Activated naive CD8-positive, alpha-beta T cell treated with anti-CD3 and anti-CD28 coated beads, Interleukin-2, amount 10 ng/mL, durations not matched to agents 7 days and 5 days (primary cell): Measurements from ENCODE around the gene LRRC61. TPM values are rescaled to one million over a fixed set of nuclear protein-coding genes. Genes with fewer than 3 reads are reported as not detected.
A peak's percentile ranks its signal among the peaks of the same experiment; 100 is the strongest.

ENCODE experiments used
- ATAC-seq: fragments of 150-1000 bp; cut with Tn5 transposase; one replicate; pipeline ENCODE4 v1.10.0; 2021; ENCODE audit warnings: low read depth, moderate library complexity
- POLR2A ChIA-PET: fragments of 350-600 bp; sonication (Branson Sonifier 250); formaldehyde crosslinking; loops from one replicate; lab custom pipeline; 2021; ENCODE audit warnings: antibody characterized with exemption; lab: Charles Lee
- DNase-seq: peaks from one replicate; pipeline ENCODE4 v3.0.0; 2021
- H3K27ac Mint-ChIP-seq: one replicate; pipeline ENCODE4 v1.8.0; 2022; ENCODE audit warnings: mild to moderate bottlenecking, mixed read lengths
- H3K27me3 Mint-ChIP-seq: one replicate; pipeline ENCODE4 v1.8.0; 2022; ENCODE audit warnings: mild to moderate bottlenecking, moderate library complexity, mixed read lengths
- H3K36me3 Mint-ChIP-seq: one replicate; pipeline ENCODE4 v1.8.0; 2021; ENCODE audit warnings: mild to moderate bottlenecking, mixed read lengths
- H3K4me1 Mint-ChIP-seq: one replicate; pipeline ENCODE4 v1.8.0; 2021; ENCODE audit warnings: mixed read lengths
- H3K4me3 Mint-ChIP-seq: one replicate; pipeline ENCODE4 v1.8.0; 2022; ENCODE audit warnings: mild to moderate bottlenecking, moderate library complexity, mixed read lengths
- H3K9me3 Mint-ChIP-seq: one replicate; pipeline ENCODE4 v1.8.0; 2021; ENCODE audit warnings: mixed read lengths
- total RNA-seq, 2 experiments: library from RNA; stranded (reverse); gene quantifications; one replicate each; pipeline ENCODE4 v1.2.3, GENCODE V29; 2021

Gene LRRC61
- total RNA-seq, 2 experiments from 2014 or later, result 16.6 to 17.2 TPM

DNA sequence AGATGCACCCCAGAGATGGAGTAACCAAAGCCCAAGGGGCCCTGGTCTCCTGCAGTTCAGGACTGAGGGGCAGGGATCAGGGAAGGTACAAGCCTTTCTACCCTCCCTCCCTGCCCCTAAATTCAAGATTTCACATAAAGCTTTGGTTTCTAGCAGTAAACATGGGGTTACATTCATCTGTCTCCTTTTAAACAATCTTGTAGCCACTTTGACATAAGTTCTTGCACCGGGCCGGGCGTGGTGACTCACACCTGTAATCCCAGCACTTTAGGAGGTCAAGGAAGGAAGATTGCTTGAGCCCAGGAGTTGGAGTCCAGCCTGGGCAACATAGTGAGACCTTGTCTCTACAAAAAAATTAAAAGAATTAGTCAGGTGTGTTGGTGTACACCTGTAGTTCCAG is 4.2 kb downstream of the LRRC61 start:
- peaks cover 12% of the 10 kb centered on the region for H3K36me3 Mint-ChIP-seq
- POLR2A ChIA-PET, result no interaction called here
- ATAC-seq, result no peak

DNA sequence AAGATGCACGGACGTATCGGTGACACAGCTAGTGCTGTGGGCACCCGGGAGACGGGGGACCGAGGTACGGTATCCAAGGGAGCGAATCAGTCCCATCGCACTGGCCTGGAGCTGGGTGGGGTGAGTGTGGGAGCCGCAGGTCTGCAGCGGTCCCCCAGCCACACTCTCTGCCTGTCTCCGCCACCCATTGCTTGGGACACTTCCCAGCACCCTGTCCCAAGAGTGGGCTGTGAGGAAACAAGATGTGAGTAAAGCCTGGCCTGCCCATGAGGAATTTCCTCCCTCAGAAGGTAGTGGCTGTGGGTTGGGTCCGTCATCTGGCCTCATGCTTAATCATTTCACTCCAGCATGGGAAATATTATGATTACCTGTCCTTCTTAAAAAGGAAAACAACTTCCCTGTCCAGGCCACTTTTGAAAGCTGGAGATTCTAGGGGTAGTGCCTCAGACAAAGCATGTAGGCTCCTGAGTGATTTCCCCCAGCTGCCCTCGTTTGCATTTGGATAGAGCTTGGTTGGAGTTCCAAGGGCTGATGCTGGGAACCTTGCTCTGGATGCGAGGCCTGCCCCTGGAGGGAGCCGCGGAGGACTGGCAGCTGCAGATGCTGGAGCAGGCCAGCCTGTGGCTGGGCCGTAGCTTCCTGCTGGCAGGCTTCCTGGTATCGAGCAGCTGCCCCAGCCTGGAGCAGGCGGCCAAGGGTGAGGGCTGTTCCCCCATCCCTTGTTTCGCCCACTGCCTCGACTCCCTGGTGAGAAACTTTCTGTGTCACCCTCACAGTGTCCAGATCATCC is 6.4 kb downstream of the LRRC61 start:
- no peak for ATAC-seq

More for the DNA sequence above, 4.2 kb downstream of the LRRC61 start:
- DNase-seq, result no peak
- Mint-ChIP-seq H3K27ac (no peak overlapping the region), H3K4me3 (no peak overlapping the region), H3K9me3 (no peaks in the 10 kb centered on the region), H3K27me3 (no peaks in the 10 kb centered on the region), H3K4me1 (peaks cover 19% of the 10 kb centered on the region)

DNA sequence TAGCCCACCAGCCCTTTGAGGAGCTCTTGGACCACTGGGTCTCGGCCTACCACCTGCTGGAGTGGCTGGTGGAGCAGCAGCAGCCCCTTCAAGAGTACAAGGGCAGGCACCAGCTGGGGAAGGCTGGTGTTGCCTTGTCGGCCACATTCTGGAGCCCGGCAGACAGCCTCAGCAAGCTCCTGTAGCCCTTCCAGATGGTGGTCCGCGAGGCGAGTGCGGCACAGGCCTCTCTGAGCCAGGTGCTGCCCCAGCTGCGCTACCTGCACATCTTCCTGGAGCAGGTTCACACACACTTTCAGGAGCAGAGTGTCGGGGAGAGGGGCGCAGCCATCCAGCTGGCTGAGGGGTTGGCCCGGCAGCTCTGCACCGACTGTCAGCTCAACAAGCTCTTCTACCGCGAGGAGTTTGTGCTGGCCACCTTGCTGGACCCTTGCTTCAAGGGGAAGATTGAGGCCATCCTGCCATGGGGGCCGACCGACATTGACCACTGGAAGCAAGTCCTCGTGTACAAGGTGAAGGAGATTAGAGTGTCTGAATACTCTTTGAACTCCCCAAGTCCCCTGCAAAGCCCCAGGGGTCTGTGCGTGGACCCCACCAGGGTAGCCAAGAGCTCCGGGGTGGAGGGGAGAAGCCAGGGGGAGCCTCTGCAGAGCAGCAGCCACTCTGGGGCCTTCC is 7.2 kb downstream of the LRRC61 start:
- no peak for ATAC-seq
- Mint-ChIP-seq H3K27me3 (no peaks in the 10 kb centered on the region), H3K36me3 (peaks cover 7% of the 10 kb centered on the region), H3K4me1 (peaks cover 3% of the 10 kb centered on the region), H3K27ac (no peak overlapping the region), H3K9me3 (no peaks in the 10 kb centered on the region), H3K4me3 (no peak overlapping the region)
- DNase-seq, result no peak
- POLR2A ChIA-PET, result no interaction called here

More for the DNA sequence above, 6.4 kb downstream of the LRRC61 start:
- Mint-ChIP-seq H3K4me1 (peaks cover 7% of the 10 kb centered on the region), H3K9me3 (no peaks in the 10 kb centered on the region), H3K27me3 (no peaks in the 10 kb centered on the region), H3K27ac (no peak overlapping the region), H3K4me3 (no peak overlapping the region), H3K36me3 (peaks cover 10% of the 10 kb centered on the region)
- DNase-seq, result no peak
- POLR2A ChIA-PET, result no interaction called here

DNA sequence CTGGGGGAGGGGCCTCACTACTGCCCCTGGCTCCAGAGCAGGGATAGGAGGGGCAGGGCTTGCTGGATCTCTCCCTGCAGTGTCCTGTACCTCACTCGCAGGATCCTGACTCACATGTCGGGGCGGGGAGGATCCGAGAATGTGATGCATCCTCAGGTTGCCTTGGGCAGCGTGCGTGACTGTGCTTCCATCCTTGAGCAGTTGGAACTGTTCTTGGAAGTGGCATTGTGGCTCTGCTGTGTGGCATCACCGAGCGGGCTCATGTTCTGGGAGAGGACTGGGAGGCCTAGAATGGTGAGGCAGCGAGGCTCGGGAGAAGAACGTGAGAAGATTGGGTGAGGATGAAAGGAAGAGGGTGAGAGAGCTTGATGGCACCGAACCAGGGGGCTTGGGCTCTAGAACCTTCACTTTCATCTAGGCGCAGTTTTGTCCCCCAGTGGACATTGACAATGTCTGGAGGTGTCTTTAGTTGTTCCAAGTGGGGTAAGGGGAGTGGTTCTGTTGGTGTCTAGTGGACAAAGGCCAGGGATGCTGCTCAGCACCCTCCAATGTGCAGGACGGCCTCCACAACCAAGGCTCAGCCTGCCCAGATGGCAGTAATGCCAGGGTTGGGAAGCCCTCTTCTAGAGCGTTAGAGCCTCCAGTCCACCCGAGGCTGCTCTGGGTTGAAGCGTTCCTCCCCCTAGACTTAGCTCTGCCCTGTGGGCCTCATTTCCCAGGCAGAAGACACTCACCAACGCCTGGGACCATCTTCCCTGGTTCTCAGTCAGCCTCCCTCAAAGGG is 9.9 kb downstream of the LRRC61 start:
- Mint-ChIP-seq H3K4me3 (no peak overlapping the region), H3K4me1 (no peaks in the 10 kb centered on the region), H3K36me3 (peaks cover 3% of the 10 kb centered on the region), H3K27ac (no peak overlapping the region), H3K27me3 (no peaks in the 10 kb centered on the region), H3K9me3 (no peaks in the 10 kb centered on the region)
- no peak for DNase-seq
- POLR2A ChIA-PET, result no interaction called here
- no peak for ATAC-seq

DNA sequence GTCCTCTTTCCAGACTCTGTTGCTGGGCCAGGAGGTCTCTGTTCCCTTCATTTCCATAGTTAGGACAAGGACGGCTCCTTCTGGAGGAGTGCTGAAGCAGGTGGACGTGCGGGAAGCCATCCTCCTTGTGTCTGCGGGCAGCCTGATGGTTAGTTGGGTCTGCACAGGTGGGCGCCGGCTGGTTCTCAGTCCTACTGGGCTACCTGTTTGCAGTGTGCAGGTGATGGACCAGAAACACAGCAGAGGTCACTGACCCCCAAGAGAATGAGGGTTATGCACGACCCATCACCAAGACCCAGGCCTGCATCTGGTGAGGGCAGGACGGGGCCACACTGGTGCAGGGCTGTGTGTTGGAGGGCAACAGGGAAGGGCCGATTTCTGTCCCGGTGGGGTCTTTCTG is 10.5 kb downstream of the LRRC61 start:
- Mint-ChIP-seq H3K9me3 (no peaks in the 10 kb centered on the region), H3K27me3 (no peaks in the 10 kb centered on the region), H3K4me1 (no peaks in the 10 kb centered on the region), H3K4me3 (no peak overlapping the region), H3K27ac (no peak overlapping the region), H3K36me3 (peaks cover 3% of the 10 kb centered on the region)
- DNase-seq (no peak), ATAC-seq (no peak)
- POLR2A ChIA-PET, result no interaction called here

DNA sequence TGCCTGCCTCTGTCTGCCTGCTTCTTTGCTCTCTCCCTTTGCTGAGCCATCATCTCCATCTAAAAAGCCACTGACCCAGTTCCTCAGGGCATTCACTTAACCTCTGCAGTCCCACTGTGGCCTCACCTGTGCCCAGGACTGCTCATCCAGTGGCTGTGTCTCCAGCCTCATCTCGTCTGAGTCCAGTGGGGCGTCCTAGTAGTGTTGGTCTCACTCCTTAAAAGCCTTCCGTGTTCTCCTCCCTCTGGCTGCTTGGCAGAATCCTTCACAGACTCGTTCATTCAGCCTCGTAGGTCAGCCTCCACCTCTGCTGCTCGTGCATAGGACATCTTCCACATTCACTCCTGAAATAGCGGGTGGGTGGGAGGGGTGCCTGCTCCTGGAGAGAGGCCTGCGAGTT is 11.0 kb downstream of the LRRC61 start:
- POLR2A ChIA-PET, result no interaction called here
- DNase-seq (no peak), ATAC-seq (no peak)
- no peaks in the 10 kb centered on the region for H3K9me3 Mint-ChIP-seq
- H3K36me3 Mint-ChIP-seq, result peaks cover 3% of the 10 kb centered on the region
- no peak overlapping the region for H3K4me3 Mint-ChIP-seq
- no peaks in the 10 kb centered on the region for H3K27me3 Mint-ChIP-seq
- no peaks in the 10 kb centered on the region for H3K4me1 Mint-ChIP-seq
- H3K27ac Mint-ChIP-seq, result no peak overlapping the region

DNA sequence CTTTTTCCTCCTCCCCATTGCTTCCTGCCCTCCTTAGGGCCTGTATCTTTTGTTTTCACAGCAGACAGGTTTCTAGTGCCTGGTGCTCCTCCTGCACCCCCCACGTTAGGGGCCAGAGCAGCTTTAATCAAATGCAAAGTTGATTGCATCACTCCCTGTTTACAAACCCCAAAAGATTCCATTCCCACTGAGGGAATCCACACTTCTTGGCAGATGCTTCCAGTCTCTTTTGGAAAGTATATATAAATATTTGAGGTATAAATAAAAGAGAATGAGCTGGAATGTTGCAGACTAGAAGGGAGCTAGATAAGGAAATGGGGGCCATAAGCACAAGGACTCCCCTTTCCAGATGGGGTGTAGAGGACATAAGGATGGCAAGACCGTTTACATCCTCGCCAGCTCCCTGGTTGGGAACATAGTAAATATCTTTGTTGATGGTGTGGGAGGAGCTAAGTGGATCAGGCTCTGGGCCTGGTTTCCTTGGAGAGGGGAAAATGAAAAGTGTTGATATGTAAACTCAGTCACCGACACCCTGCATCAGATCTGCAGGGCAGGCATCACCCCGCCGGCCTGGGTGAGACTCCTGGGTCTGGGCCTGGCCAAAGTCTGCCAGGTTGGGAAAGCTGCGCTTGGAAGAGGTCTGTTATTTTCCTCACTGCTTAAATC is 12.1 kb downstream of the LRRC61 start:
- peaks cover under 1% of the 10 kb centered on the region for H3K27me3 Mint-ChIP-seq
- peaks cover 3% of the 10 kb centered on the region for H3K36me3 Mint-ChIP-seq
- DNase-seq (no peak), ATAC-seq (no peak)
- no peaks in the 10 kb centered on the region for H3K9me3 Mint-ChIP-seq
- POLR2A ChIA-PET, result no interaction called here
- no peak overlapping the region for H3K4me3 Mint-ChIP-seq
- peak overlapping the region; percentile 13 for H3K27ac Mint-ChIP-seq
- no peaks in the 10 kb centered on the region for H3K4me1 Mint-ChIP-seq

DNA sequence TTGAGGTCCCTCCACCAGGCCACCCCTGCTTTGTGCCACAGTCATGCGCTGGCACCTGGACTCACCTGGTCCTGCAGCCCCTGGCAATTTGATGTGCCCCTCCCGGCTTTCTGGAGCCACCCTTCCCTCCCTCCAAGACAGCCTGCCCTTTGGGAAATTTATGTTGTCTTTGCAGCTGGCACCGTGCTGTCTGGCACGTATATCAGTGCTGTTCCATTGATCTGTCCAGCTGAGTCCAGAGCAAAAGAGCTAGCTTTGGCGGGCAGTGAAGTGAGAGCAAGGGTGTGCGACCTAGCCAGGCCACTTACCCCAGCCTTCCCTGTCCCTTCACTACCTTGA is 12.6 kb downstream of the LRRC61 start:
- Mint-ChIP-seq H3K9me3 (no peaks in the 10 kb centered on the region), H3K4me3 (no peak overlapping the region), H3K27me3 (peaks cover 3% of the 10 kb centered on the region), H3K4me1 (peaks cover 1% of the 10 kb centered on the region), H3K27ac (no peak overlapping the region), H3K36me3 (peaks cover 3% of the 10 kb centered on the region)
- POLR2A ChIA-PET, result no interaction called here
- ATAC-seq (no peak), DNase-seq (no peak)

DNA sequence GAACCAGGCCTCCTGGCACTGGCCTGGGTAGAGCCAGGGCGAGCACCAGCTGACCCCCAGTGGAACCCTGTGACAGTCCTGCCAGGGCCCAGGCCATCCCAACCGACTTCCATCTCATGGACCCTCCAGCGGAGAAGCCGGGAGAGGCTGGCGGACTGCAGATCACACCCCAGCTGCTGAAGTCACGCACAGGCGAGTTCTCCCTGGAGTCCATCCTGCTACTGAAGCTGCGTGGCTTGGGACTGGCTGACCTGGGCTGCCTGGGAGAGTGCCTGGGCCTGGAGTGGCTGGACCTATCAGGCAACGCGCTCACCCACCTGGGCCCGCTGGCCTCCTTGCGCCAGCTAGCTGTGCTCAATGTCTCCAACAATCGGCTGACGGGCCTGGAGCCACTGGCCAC is 13.6 kb downstream of the LRRC61 start:
- Mint-ChIP-seq H3K4me1 (peaks cover 2% of the 10 kb centered on the region), H3K9me3 (no peaks in the 10 kb centered on the region), H3K27me3 (peaks cover 8% of the 10 kb centered on the region), H3K4me3 (no peak overlapping the region), H3K36me3 (peaks cover 3% of the 10 kb centered on the region), H3K27ac (no peak overlapping the region)
- DNase-seq (no peak), ATAC-seq (no peak)
- POLR2A ChIA-PET, result no interaction called here

DNA sequence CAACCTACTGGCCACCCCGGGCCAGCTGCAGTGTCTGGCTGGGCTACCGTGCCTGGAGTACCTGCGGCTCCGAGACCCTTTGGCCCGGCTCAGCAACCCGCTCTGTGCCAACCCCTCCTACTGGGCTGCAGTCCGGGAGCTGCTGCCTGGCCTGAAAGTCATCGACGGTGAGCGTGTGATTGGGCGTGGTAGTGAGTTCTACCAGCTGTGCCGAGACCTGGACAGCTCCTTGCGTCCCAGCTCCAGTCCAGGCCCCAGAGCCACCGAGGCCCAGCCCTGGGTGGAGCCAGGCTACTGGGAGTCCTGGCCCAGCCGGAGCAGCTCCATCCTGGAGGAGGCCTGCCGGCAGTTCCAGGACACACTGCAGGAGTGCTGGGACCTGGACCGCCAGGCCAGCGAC is 14.0 kb downstream of the LRRC61 start:
- Mint-ChIP-seq H3K9me3 (no peaks in the 10 kb centered on the region), H3K4me3 (no peak overlapping the region), H3K27ac (no peak overlapping the region), H3K36me3 (peaks cover 3% of the 10 kb centered on the region), H3K4me1 (peaks cover 2% of the 10 kb centered on the region), H3K27me3 (peaks cover 13% of the 10 kb centered on the region)
- DNase-seq, result no peak
- POLR2A ChIA-PET, result interaction anchor here (0.6 kb wide), 1 partner anchor 1015 kb away, joined by 3 read pairs; no protein-coding TSS in a partner anchor
- no peak for ATAC-seq

DNA sequence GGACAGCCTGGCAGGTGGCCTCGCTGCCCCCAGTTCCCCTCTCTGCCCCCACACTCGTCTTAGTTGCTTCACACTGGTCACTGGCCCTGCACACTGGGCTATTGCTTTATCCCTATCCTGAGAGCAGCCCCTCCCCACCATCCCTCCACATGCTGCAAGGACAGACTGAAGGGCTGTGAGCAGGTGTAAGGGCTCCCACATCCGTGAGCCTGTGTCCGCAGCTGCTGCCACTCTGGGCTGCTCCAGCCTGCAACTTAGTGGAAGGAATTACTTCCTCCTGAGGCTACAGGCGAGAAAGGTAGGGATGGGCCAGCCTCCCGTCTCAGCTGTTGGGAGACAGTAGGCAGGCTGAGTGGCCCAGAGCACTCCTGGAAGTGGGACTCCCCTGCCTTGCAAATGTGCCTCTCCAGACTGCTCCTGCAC is 14.5 kb downstream of the LRRC61 start:
- POLR2A ChIA-PET, result interaction anchor here (0.6 to 0.7 kb wide), 2 partner anchors 15 to 1014 kb away, joined by 3 read pairs; partner anchors contain the start of genes ACTR3C and LRRC61

DNA sequence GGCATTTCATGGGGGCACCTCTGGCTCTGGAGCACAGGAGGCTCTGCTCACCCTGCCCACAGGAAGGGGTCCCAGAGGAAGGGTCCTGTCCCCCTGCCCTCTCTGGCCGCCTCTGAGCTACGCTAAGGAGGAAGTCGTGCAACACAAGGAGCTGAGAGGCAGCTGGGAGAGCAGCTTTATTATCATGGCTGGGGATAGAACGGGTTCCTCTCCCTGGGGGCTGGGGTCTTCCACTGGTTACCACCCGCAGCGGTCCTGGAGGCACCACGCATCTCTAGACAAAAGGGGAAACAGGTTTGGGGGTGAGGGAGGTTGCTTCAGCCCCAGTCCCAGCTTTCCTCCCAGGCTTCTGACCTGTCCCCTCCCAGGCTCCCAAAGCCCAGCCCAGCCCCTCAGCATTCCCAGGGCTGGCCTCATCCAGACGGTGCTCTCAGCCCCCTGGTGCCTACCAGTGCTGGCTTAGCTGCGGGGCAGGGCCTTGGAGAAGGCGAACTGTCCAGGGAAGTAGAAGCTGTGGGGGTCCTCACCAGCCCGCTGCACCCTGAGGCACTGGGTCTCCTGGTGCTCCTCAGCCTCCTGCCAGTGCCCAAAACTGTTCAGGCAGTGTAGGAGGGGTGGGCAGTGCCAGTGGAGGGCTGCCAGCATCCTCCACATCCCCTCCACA is 15.1 kb downstream of the LRRC61 start:
- Mint-ChIP-seq H3K27me3 (peaks cover 24% of the 10 kb centered on the region), H3K4me1 (peaks cover 2% of the 10 kb centered on the region), H3K36me3 (peaks cover 3% of the 10 kb centered on the region), H3K4me3 (no peak overlapping the region), H3K27ac (no peak overlapping the region), H3K9me3 (no peaks in the 10 kb centered on the region)
- POLR2A ChIA-PET, result interaction anchor here (0.5 to 0.7 kb wide), 2 partner anchors 15 to 17 kb away, joined by 3 read pairs; partner anchors contain the start of genes ACTR3C and LRRC61
- no peak for ATAC-seq
- no peak for DNase-seq

More for the DNA sequence above, 14.5 kb downstream of the LRRC61 start:
- Mint-ChIP-seq H3K27ac (no peak overlapping the region), H3K27me3 (peaks cover 17% of the 10 kb centered on the region), H3K36me3 (peaks cover 3% of the 10 kb centered on the region), H3K4me1 (peaks cover 2% of the 10 kb centered on the region), H3K4me3 (no peak overlapping the region), H3K9me3 (no peaks in the 10 kb centered on the region)
- DNase-seq (no peak), ATAC-seq (no peak)
